GM06990 (cell line): ENCODE results near the gene DEFB115.

Source experiments
- DNase-seq: peaks from one replicate; pipeline ENCODE4 v3.0.0-alpha.2; 2011; ENCODE audit not compliant: insufficient read length; ENCODE audit errors: extremely low read depth
- H3K27me3 ChIP-seq: replicated peaks from 2 replicates; pipeline ENCODE4 v1.6.0; 2011; ENCODE audit warnings: low read length; ENCODE audit not compliant: control insufficient read depth, insufficient read depth
- H3K36me3 ChIP-seq: 2 replicates; pipeline ENCODE4 v1.5.1; 2011; ENCODE audit warnings: low read length; ENCODE audit not compliant: control insufficient read depth, insufficient read depth
- H3K4me3 ChIP-seq: replicated peaks from 2 replicates; pipeline ENCODE4 v1.5.1; 2011; ENCODE audit warnings: low read depth, mild to moderate bottlenecking, control low read depth, low read length
- CTCF ChIP-seq: IDR thresholded peaks from 2 replicates; pipeline ENCODE4 v1.5.1; 2011; ENCODE audit warnings: low read length, control low read depth, mild to moderate bottlenecking, inconsistent platforms; ENCODE audit not compliant: insufficient read depth, poor library complexity, severe bottlenecking

DEFB115 gene

GRCh38 chr20:31257364-31257763 is at the start of gene DEFB115:
DEFB115 (plus strand) TSS chr20:31257664; CDS start chr20:31257664, 0 bp downstream.
- TF ChIP-seq CTCF: no peak
- Histone ChIP-seq H3K4me3 (no peak within 1 kb of the TSS), H3K36me3 (no peaks in the 10 kb centered on the region), H3K27me3 (no peaks in the 10 kb centered on the region)
- DNase-seq: no peak

- TF ChIP-seq CTCF: no peak
- Histone ChIP-seq H3K27me3 (no peaks in the 10 kb centered on the region), H3K36me3 (no peaks in the 10 kb centered on the region), H3K4me3 (no peak overlapping the region)
- DNase-seq: no peak
These were observed 20.5 kb upstream of the DEFB115 start for GRCh38 chr20:31236953-31237352.

- no peak for DNase-seq
- H3K4me3 ChIP-seq: no peak overlapping the region
- TF ChIP-seq CTCF: no peak
- H3K36me3 ChIP-seq: no peaks in the 10 kb centered on the region
- no peaks in the 10 kb centered on the region for H3K27me3 ChIP-seq
These were observed 19.7 kb upstream of the DEFB115 start for GRCh38 chr20:31237763-31238162.

GRCh38 chr20:31239139-31239538 is 18.3 kb upstream of the DEFB115 start:
- no peaks in the 10 kb centered on the region for H3K27me3 ChIP-seq
- no peak for TF ChIP-seq CTCF
- H3K4me3 ChIP-seq: no peak overlapping the region
- no peaks in the 10 kb centered on the region for H3K36me3 ChIP-seq
- DNase-seq: no peak

- Histone ChIP-seq H3K27me3 (no peaks in the 10 kb centered on the region), H3K4me3 (no peak overlapping the region), H3K36me3 (no peaks in the 10 kb centered on the region)
- TF ChIP-seq CTCF: no peak
- no peak for DNase-seq
These were observed 505 bp upstream of the DEFB115 start for GRCh38 chr20:31256959-31257358.

GRCh38 chr20:31260326-31260932 is 3.0 kb downstream of the DEFB115 start:
- peak; percentile 57 for TF ChIP-seq CTCF
- Histone ChIP-seq H3K4me3 (no peak overlapping the region), H3K27me3 (no peaks in the 10 kb centered on the region), H3K36me3 (no peaks in the 10 kb centered on the region)
- DNase-seq: no peak
